ENCODE data around the gene GPC2. TPM values are rescaled to one million over a fixed set of nuclear protein-coding genes. Genes with fewer than 3 reads are reported as not detected.

GPC2 gene
- total RNA-seq, 1 experiment from 2014 or later = 45.2 TPM

DNA sequence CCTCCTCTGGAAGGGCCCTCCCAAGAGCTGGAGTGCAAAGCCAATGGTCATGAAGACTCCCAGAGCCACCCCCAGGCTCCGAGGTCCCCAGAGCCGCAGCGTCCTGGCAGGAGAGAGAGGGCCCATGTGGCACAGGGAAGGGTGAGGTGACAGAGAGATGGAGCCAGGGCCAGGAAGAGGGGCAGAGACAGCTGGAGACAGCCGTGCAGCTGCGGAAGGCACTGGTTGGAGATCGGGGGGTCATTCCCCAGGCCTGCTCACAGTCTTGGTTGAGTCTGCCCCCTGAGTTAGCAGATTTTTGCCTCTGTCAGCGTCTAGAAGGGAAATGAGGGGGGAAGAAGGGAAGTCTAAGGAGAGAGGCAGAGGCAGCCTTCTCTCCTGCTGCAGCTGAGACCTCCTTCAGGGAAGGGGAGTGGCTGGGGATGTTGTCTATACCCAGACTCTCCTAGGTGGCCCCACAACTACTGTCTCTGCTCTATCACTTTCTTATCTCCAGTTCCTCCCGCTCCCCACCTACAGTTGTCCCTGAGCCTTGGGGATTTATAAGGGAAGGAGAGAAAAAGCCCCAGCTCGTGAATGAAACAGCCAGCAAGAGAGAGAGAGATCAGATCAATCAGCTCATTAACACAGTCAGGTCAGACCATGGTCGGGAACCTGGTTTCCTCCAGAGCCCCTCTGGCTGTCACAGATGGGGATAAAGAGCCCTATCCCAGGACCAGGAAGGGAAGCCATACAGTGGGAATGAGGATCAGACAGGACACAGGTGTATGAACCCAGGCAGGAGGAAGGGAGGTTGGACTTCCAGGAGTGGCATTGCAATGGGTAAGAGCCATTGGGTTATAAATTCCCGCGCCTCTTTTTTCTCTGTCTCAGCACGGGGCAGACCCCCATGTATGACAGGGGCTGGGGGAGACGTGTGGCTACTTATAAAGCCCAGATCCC, 9.9 kb downstream of the GPC2 start:
- no peak overlapping the region for H4K8ac ChIP-seq (replicated peaks; ENCODE audit: insufficient read length, low read depth, low read length)
- no peaks in the 10 kb centered on the region for H3K79me1 ChIP-seq (ENCODE audit: insufficient read depth, low read depth, low read length, poor library complexity, severe bottlenecking)
- H3K4me1 ChIP-seq (ENCODE audit: insufficient read depth, low read length) = peaks cover 10% of the 10 kb centered on the region
- H2BK15ac ChIP-seq (ENCODE audit: low read depth, low read length) = no peak overlapping the region
- Mint-ChIP-seq H3K4me3 (peak overlapping the region; percentile 74 to 82), H3K4me1 (peaks cover 47 to 59% of the 10 kb centered on the region in 2 experiments), H3K27ac (peak overlapping the region in 1 of 3 experiments; percentile 24; a peak in 1 of 7 replicates), H3K27me3 (ENCODE audit: low read depth) (peaks cover 32% of the 10 kb centered on the region), H3K9me3 (no peaks in the 10 kb centered on the region; a peak in 1 of 5 replicates), H3K36me3 (ENCODE audit: insufficient read depth in 1 of 3, low read depth in 3 of 3) (peaks cover 3 to 11% (median 4%) of the 10 kb centered on the region in 3 experiments; a peak in 3 of 7 replicates)
- H4K20me1 ChIP-seq (ENCODE audit: control insufficient read depth, insufficient read depth, insufficient read length) = no peaks in the 10 kb centered on the region
- H3K9me3 ChIP-seq (ENCODE audit: control insufficient read depth, low read depth, low read length) = no peaks in the 10 kb centered on the region
- H3K23me2 ChIP-seq (ENCODE audit: insufficient read length, low read depth, low read length, poor library complexity, severe bottlenecking) = peaks cover 11% of the 10 kb centered on the region
- no peak overlapping the region for H3K56ac ChIP-seq (ENCODE audit: insufficient read length, low read depth, low read length)
- no peak overlapping the region for H2BK20ac ChIP-seq (ENCODE audit: low read depth, low read length, poor library complexity, severe bottlenecking)
- H2BK12ac ChIP-seq (ENCODE audit: insufficient read length, low read depth, low read length) = no peak overlapping the region
- H3K14ac ChIP-seq (ENCODE audit: insufficient read depth, low read length) = no peak overlapping the region; the same call in 1 of the 2 replicates
- H4K91ac ChIP-seq (ENCODE audit: insufficient read length, low read depth, low read length) = no peak overlapping the region
- no peak for DNase-seq
- no peak overlapping the region for H3K23ac ChIP-seq (ENCODE audit: insufficient read length, low read depth, low read length)
- H3K4me2 ChIP-seq (ENCODE audit: insufficient read depth, insufficient read length, low read length) = peak overlapping the region; percentile 65
- no peaks in the 10 kb centered on the region for H3K79me2 ChIP-seq (ENCODE audit: insufficient read depth, low read length)
- H2BK120ac ChIP-seq (ENCODE audit: low read depth, low read length, poor library complexity, severe bottlenecking) = no peak overlapping the region
- no peak overlapping the region for H2AFZ ChIP-seq (ENCODE audit: low read length)
- no peak overlapping the region for H3K27ac ChIP-seq (ENCODE audit: insufficient read length, low read depth, low read length)
- H2AK5ac ChIP-seq (ENCODE audit: insufficient read length, low read length) = no peak overlapping the region
- no peaks in the 10 kb centered on the region; the same call in 1 of the 2 replicates for H3K27me3 ChIP-seq (ENCODE audit: insufficient read depth, low read length)
- H4K5ac ChIP-seq (ENCODE audit: insufficient read length, low read depth, low read length) = no peak overlapping the region
- H3K9ac ChIP-seq (ENCODE audit: extremely low read depth, insufficient read length, low read length) = no peak overlapping the region
- H3K4ac ChIP-seq (ENCODE audit: low read depth, low read length) = no peak overlapping the region
- no peak overlapping the region for H2BK5ac ChIP-seq (ENCODE audit: insufficient read length, low read length)
- no peak overlapping the region for H3K18ac ChIP-seq (ENCODE audit: insufficient read length, low read depth, low read length)
- no CpG with 5 or more reads among the region's 14 CpGs for WGBS (ENCODE audit: extremely low coverage, insufficient read length, low lambda C conversion rate)
- no peak for TF ChIP-seq CTCF (conservative IDR thresholded peaks at IDR 0.05)
- H3T11ph ChIP-seq (ENCODE audit: low read length) = no peak overlapping the region

Measured in H9 (cell line).